Measurements from ENCODE around the gene GALNT6.

DNA sequence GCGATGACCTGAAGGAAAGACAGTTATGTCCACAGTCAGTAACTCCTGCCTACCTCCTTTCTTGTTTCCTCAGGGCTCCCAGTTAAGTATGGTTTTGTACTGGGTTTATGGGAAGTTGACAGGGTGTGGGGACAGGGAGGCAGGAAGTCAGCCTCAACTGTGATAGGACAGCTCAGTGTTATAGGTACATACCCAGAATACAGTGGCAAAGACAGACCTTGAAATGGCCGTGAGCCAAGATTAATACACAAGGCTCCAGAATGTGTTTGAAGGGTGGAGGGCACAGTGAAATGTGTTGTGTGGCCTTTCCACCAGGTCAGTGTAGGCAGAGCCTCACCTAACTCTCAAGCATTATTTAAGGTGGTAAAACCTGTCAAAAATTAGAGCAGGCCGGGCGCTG is 62.6 kb downstream of the GALNT6 start:
- TF ChIP-seq, protein P1, sequence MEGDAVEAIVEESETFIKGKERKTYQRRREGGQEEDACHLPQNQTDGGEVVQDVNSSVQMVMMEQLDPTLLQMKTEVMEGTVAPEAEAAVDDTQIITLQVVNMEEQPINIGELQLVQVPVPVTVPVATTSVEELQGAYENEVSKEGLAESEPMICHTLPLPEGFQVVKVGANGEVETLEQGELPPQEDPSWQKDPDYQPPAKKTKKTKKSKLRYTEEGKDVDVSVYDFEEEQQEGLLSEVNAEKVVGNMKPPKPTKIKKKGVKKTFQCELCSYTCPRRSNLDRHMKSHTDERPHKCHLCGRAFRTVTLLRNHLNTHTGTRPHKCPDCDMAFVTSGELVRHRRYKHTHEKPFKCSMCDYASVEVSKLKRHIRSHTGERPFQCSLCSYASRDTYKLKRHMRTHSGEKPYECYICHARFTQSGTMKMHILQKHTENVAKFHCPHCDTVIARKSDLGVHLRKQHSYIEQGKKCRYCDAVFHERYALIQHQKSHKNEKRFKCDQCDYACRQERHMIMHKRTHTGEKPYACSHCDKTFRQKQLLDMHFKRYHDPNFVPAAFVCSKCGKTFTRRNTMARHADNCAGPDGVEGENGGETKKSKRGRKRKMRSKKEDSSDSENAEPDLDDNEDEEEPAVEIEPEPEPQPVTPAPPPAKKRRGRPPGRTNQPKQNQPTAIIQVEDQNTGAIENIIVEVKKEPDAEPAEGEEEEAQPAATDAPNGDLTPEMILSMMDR (IDR thresholded peaks at IDR 0.05; ENCODE audit: poor library complexity), result no peak
- no peak for TF ChIP-seq EZH2 (IDR thresholded peaks at IDR 0.05; ENCODE audit: borderline replicate concordance)

Data from hepatocyte (in vitro differentiated cells).